PC-9 (cell line): ENCODE results near the gene AOPEP. TPM values are rescaled to one million over a fixed set of nuclear protein-coding genes. Genes with fewer than 3 reads are reported as not detected.

Source experiments
- BruUV-seq: library from RNA; stranded (reverse); fragments of 400-500 nt; replicated peaks from 2 replicates; lab custom pipeline; 2021; lab: Mats Ljungman, UMichigan
- CTCF ChIA-PET: fragments of 300-600 bp; sonication (Branson Sonifier 250); formaldehyde crosslinking; loops from one replicate; lab custom pipeline; 2022; ENCODE audit warnings: antibody characterized with exemption; lab: Charles Lee
- POLR2A ChIA-PET: fragments of 300-600 bp; sonication (Branson Sonifier 250); formaldehyde crosslinking; loops from one replicate; lab custom pipeline; 2022; ENCODE audit warnings: antibody characterized with exemption; ENCODE audit not compliant: unreplicated experiment; lab: Charles Lee
- DNase-seq, 2 experiments: peaks; one replicate each; pipeline versions ENCODE4 v3.0.0 to v3.0.0-alpha.2; 2015 to 2022; ENCODE audit warnings: mixed read lengths in 1 of 2
- H2AFZ ChIP-seq: fragments of 200-600 bp; sonication (generic); 2 replicates; pipeline ENCODE4 v1.8.1; 2017; ENCODE audit warnings: antibody characterized with exemption
- H3F3A ChIP-seq: fragments of 200-600 bp; sonication (generic); 2 replicates; pipeline ENCODE4 v1.8.1; 2017; ENCODE audit warnings: antibody characterized with exemption, mild to moderate bottlenecking, low read depth; ENCODE audit not compliant: insufficient read depth
- H3K27ac ChIP-seq: fragments of 200-600 bp; sonication (generic); 2 replicates; pipeline ENCODE4 v1.6.1; 2016; ENCODE audit warnings: mixed run types
- H3K27me3 ChIP-seq: fragments of 200-600 bp; sonication (generic); 2 replicates; pipeline ENCODE4 v1.6.1; 2016; ENCODE audit warnings: low read depth, mixed run types; ENCODE audit not compliant: insufficient read depth
- H3K36me3 ChIP-seq: fragments of 200-600 bp; sonication (generic); 2 replicates; pipeline ENCODE4 v1.6.1; 2016; ENCODE audit warnings: low read depth, mixed run types
- H3K4me1 ChIP-seq: fragments of 200-600 bp; sonication (generic); replicated peaks from 2 replicates; pipeline ENCODE4 v1.6.1; 2016; ENCODE audit warnings: mixed run types; ENCODE audit not compliant: insufficient read depth
- H3K4me2 ChIP-seq: fragments of 200-600 bp; sonication (generic); 2 replicates; pipeline ENCODE4 v1.6.1; 2017; ENCODE audit warnings: mixed run types
- H3K4me3 ChIP-seq: fragments of 200-600 bp; sonication (generic); 2 replicates; pipeline ENCODE4 v1.6.1; 2016; ENCODE audit warnings: mixed run types
- H3K79me2 ChIP-seq: fragments of 200-600 bp; sonication (generic); 2 replicates; pipeline ENCODE4 v1.6.1; 2017; ENCODE audit warnings: low read depth, mixed run types
- H3K9me2 ChIP-seq: fragments of 200-600 bp; sonication (generic); 2 replicates; pipeline ENCODE4 v1.8.1; 2017; ENCODE audit warnings: mild to moderate bottlenecking; ENCODE audit not compliant: insufficient read depth
- H3K9me3 ChIP-seq: fragments of 200-600 bp; sonication (generic); 2 replicates; pipeline ENCODE4 v1.8.1; 2016; ENCODE audit warnings: low read depth; ENCODE audit not compliant: insufficient read depth
- H4K20me1 ChIP-seq: fragments of 200-600 bp; sonication (generic); 2 replicates; pipeline ENCODE4 v1.8.1; 2017; ENCODE audit not compliant: insufficient read depth
- CTCF ChIP-seq: fragments of 200-600 bp; sonication (generic); conservative IDR thresholded peaks from 2 replicates; pipeline ENCODE4 v1.6.1; 2017; ENCODE audit warnings: mixed run types, antibody characterized with exemption, mild to moderate bottlenecking, moderate library complexity
- EZH2 ChIP-seq: fragments of 200-600 bp; sonication (generic); IDR thresholded peaks from 2 replicates; pipeline ENCODE4 v1.8.0; 2017; ENCODE audit warnings: antibody characterized with exemption, low read depth
- intact Hi-C: fragments of 100-400 bp; cut with micrococcal nuclease; formaldehyde crosslinking; loops from one replicate; pipeline ENCODE4 v1.10.0; 2022; ENCODE audit not compliant: unreplicated experiment
- total RNA-seq: library from RNA; stranded (reverse); gene quantifications from 2 replicates; pipeline ENCODE4 v1.2.3, GENCODE V29; 2021

AOPEP gene
- total RNA-seq, 1 experiment from 2014 or later: 90.0 TPM

- no peaks in the 10 kb centered on the region for H3K36me3 ChIP-seq
- H3K79me2 ChIP-seq: no peaks in the 10 kb centered on the region
- TF ChIP-seq CTCF: peak; percentile 74
- TF ChIP-seq EZH2: no peak
- intact Hi-C loops: loop anchor here (1.0 to 5.0 kb wide), 5 partner anchors 102 to 1536 kb away; no protein-coding TSS in a partner anchor
- no TSS peak for BruUV-seq
- H2AFZ ChIP-seq: no peak overlapping the region; the same call in 1 of the 2 replicates
- 0 out of 2 replicates have a peak, but pooled peaks cover 6% of the 10 kb centered on the region for H3K4me1 ChIP-seq
- peak; percentile 51 to 59 for DNase-seq
- no peaks in the 10 kb centered on the region for H3K9me2 ChIP-seq
- H3K27me3 ChIP-seq: no peaks in the 10 kb centered on the region
- H3K4me3 ChIP-seq: no peak overlapping the region
- ChIA-PET POLR2A (interaction anchor here (0.6 to 0.7 kb wide), 2 partner anchors 344 to 461 kb away, joined by 3 to 5 read pairs; no protein-coding TSS in a partner anchor), CTCF (interaction anchor here (0.5 to 1.7 kb wide), 20 partner anchors 12 to 1636 kb away, joined by 3 to 18 read pairs (median 3); partner anchors contain the start of genes FBP1 and PCAT7)
- no peaks in the 10 kb centered on the region for H3K9me3 ChIP-seq
- H3K27ac ChIP-seq: no peak overlapping the region
- 0 out of 2 replicates have a peak overlapping the region, but pooled peaks have one; percentile 23 for H3K4me2 ChIP-seq
- H3F3A ChIP-seq: no peaks in the 10 kb centered on the region
- H4K20me1 ChIP-seq: no peaks in the 10 kb centered on the region
Observed at GRCh38 chr9:94681508-94681907, 45.0 kb upstream of the AOPEP start.

- H3K9me2 ChIP-seq: no peaks in the 10 kb centered on the region
- no peak overlapping the region for H2AFZ ChIP-seq
- TF ChIP-seq EZH2: no peak
- BruUV-seq: no TSS peak
- no peak overlapping the region for H3K27ac ChIP-seq
- no peak overlapping the region for H3K4me2 ChIP-seq
- 0 out of 2 replicates have a peak, but pooled peaks cover 6% of the 10 kb centered on the region for H3K4me1 ChIP-seq
- no peaks in the 10 kb centered on the region for H3K9me3 ChIP-seq
- no peaks in the 10 kb centered on the region for H3K36me3 ChIP-seq
- ChIA-PET CTCF (no interaction called here), POLR2A (no interaction called here)
- H3K4me3 ChIP-seq: no peak overlapping the region
- DNase-seq: no peak
- H4K20me1 ChIP-seq: no peaks in the 10 kb centered on the region
- intact Hi-C loops: no loop called here
- no peaks in the 10 kb centered on the region for H3K27me3 ChIP-seq
- no peaks in the 10 kb centered on the region for H3K79me2 ChIP-seq
- H3F3A ChIP-seq: no peaks in the 10 kb centered on the region
Observed at GRCh38 chr9:94685359-94685758, 41.1 kb upstream of the AOPEP start.

- no TSS peak for BruUV-seq
- no peaks in the 10 kb centered on the region for H3K79me2 ChIP-seq
- H3K9me3 ChIP-seq: no peaks in the 10 kb centered on the region
- POLR2A ChIA-PET: no interaction called here
- no peaks in the 10 kb centered on the region for H3K36me3 ChIP-seq
- TF ChIP-seq CTCF (no peak), EZH2 (no peak)
- no peaks in the 10 kb centered on the region for H3K27me3 ChIP-seq
- H2AFZ ChIP-seq: no peak overlapping the region
- H3K4me1 ChIP-seq: no peaks in the 10 kb centered on the region
- no peaks in the 10 kb centered on the region for H4K20me1 ChIP-seq
- H3K9me2 ChIP-seq: no peaks in the 10 kb centered on the region
- no peak overlapping the region for H3K4me2 ChIP-seq
- no peak overlapping the region for H3K4me3 ChIP-seq
- CTCF ChIA-PET: interaction anchor here (1.1 kb wide), 1 partner anchor 11 kb away, joined by 3 read pairs; no protein-coding TSS in a partner anchor
- DNase-seq: no peak
- H3F3A ChIP-seq: no peaks in the 10 kb centered on the region
- intact Hi-C loops: no loop called here
- H3K27ac ChIP-seq: no peak overlapping the region
Observed at GRCh38 chr9:94687451-94687850, 39.0 kb upstream of the AOPEP start.
